Measurements from ENCODE around the gene ANKRD13C. TPM values are rescaled to one million over a fixed set of nuclear protein-coding genes. Genes with fewer than 3 reads are reported as not detected.
A peak's percentile ranks its signal among the peaks of the same experiment; 100 is the strongest.

ANKRD13C gene
- total RNA-seq (10 to 100 TPM; 18.0 to 52.8 TPM), polyA plus RNA-seq (1 to 10 TPM; 8.7 to 9.5 TPM)
- long read RNA-seq, donor 1, full-length matches to known transcripts, result 3 of 3 reads
- long read RNA-seq, donor 1, partial matches to known transcripts, result 0 of 3 reads
- long read RNA-seq, donor 1, other reads (novel, unspliced or antisense), result 0 of 3 reads
- long read RNA-seq, donor 2, partial matches to known transcripts, result 5 of 5 reads
- long read RNA-seq, donor 2, other reads (novel, unspliced or antisense), result 0 of 5 reads
- long read RNA-seq, donor 3, full-length matches to known transcripts, result 3 of 3 reads
- long read RNA-seq, donor 3, partial matches to known transcripts, result 0 of 3 reads
- long read RNA-seq, donor 3, other reads (novel, unspliced or antisense), result 0 of 3 reads
- long read RNA-seq, donor 4, result 0 reads
- long read RNA-seq, donor 5, full-length matches to known transcripts, result 2 of 7 reads
- long read RNA-seq, donor 5, partial matches to known transcripts, result 5 of 7 reads
- long read RNA-seq, donor 5, other reads (novel, unspliced or antisense), result 0 of 7 reads

- H3K4me1 ChIP-seq (ENCODE audit: control insufficient read depth in 5 of 5, insufficient read depth in 5 of 5, low read length in 5 of 5), result peaks cover 0 to 8% (median 3%) of the 10 kb centered on the region in 5 donors
- peak; percentile 99 for ATAC-seq (ENCODE audit: insufficient read depth, low FRiP score)
- H3K27ac ChIP-seq (ENCODE audit: low read depth in 1 of 2, low read length in 1 of 2), result peak within 1 kb of the TSS; percentile 81 to 98
- peak within 1 kb of the TSS; percentile 87 for H3K4me3 ChIP-seq
- peak; percentile 97 to 99 (median 98) for DNase-seq
- WGBS, 2 donors, result 0 to 1% methylated on average over 56 to 65 of the region's 65 CpGs
- no peaks in the 10 kb centered on the region for H3K9me3 ChIP-seq (ENCODE audit: control insufficient read depth in 4 of 4, insufficient read depth in 3 of 4, low read length in 3 of 4)
- TF ChIP-seq CTCF (IDR thresholded peaks at IDR 0.05; ENCODE audit: control extremely low read depth, extremely low read depth), result no peak
- H3K9ac ChIP-seq (ENCODE audit: insufficient read depth in 1 of 2, low read length in 2 of 2), result peak within 1 kb of the TSS; percentile 94 to 95
- H3K36me3 ChIP-seq (ENCODE audit: control insufficient read depth in 4 of 4, insufficient read depth in 4 of 4, low read length in 4 of 4), result peaks cover 0 to 3% (median 0%) of the 10 kb centered on the region in 4 donors
- H3K27me3 ChIP-seq (ENCODE audit: control insufficient read depth in 3 of 3, insufficient read depth in 3 of 3, low read length in 2 of 3), result no peaks in the 10 kb centered on the region
Measured at GRCh38 chr1:70354332-70355110, at the start of gene ANKRD13C. TSS of gene ANKRD13C (minus strand) at chr1:70354722. CDS start at chr1:70354408, 314 bp downstream.

GRCh38 chr1:70403759-70404158, 49.2 kb upstream of the ANKRD13C start:
- Histone ChIP-seq H3K4me3 (no peak overlapping the region), H3K27ac (ENCODE audit: low read depth in 1 of 2, low read length in 1 of 2) (no peak overlapping the region), H3K9me3 (ENCODE audit: control insufficient read depth in 4 of 4, insufficient read depth in 3 of 4, low read length in 3 of 4) (no peaks in the 10 kb centered on the region), H3K27me3 (ENCODE audit: control insufficient read depth in 3 of 3, insufficient read depth in 3 of 3, low read length in 2 of 3) (no peaks in the 10 kb centered on the region), H3K36me3 (ENCODE audit: control insufficient read depth in 4 of 4, insufficient read depth in 4 of 4, low read length in 4 of 4) (no peaks in the 10 kb centered on the region), H3K4me1 (ENCODE audit: control insufficient read depth in 5 of 5, insufficient read depth in 5 of 5, low read length in 5 of 5) (peaks cover 0 to 10% (median 0%) of the 10 kb centered on the region in 5 donors), H3K9ac (ENCODE audit: insufficient read depth in 1 of 2, low read length in 2 of 2) (no peak overlapping the region)
- no peak for TF ChIP-seq CTCF (IDR thresholded peaks at IDR 0.05; ENCODE audit: control extremely low read depth, extremely low read depth)
- no peak for DNase-seq
- no peak for ATAC-seq (ENCODE audit: insufficient read depth, low FRiP score)
- 89% methylated on average over 2 of the region's 2 CpGs for WGBS, 2 donors

- no peak overlapping the region for H3K9ac ChIP-seq (ENCODE audit: insufficient read depth in 1 of 2, low read length in 2 of 2)
- ATAC-seq (ENCODE audit: insufficient read depth, low FRiP score), result no peak
- 95 to 98% methylated on average over 1 of the region's 1 CpG for WGBS, 2 donors
Measured at GRCh38 chr1:70401974-70402373, 47.5 kb upstream of the ANKRD13C start.

More at GRCh38 chr1:70401974-70402373, 47.5 kb upstream of the ANKRD13C start:
- H3K27ac ChIP-seq (ENCODE audit: low read depth in 1 of 2, low read length in 1 of 2), result no peak overlapping the region
- no peaks in the 10 kb centered on the region for H3K36me3 ChIP-seq (ENCODE audit: control insufficient read depth in 4 of 4, insufficient read depth in 4 of 4, low read length in 4 of 4)
- no peaks in the 10 kb centered on the region for H3K9me3 ChIP-seq (ENCODE audit: control insufficient read depth in 4 of 4, insufficient read depth in 3 of 4, low read length in 3 of 4)
- TF ChIP-seq CTCF (IDR thresholded peaks at IDR 0.05; ENCODE audit: control extremely low read depth, extremely low read depth), result no peak
- no peak for DNase-seq
- H3K27me3 ChIP-seq (ENCODE audit: control insufficient read depth in 3 of 3, insufficient read depth in 3 of 3, low read length in 2 of 3), result no peaks in the 10 kb centered on the region
- peaks cover 0 to 10% (median 0%) of the 10 kb centered on the region in 5 donors for H3K4me1 ChIP-seq (ENCODE audit: control insufficient read depth in 5 of 5, insufficient read depth in 5 of 5, low read length in 5 of 5)
- H3K4me3 ChIP-seq, result no peak overlapping the region

Measured in lung (tissue), 16 donors.